ENCODE results near the gene RPL21.
"Not testable (repeated sequence)": the region's sequence is repeated elsewhere in the genome, so short reads cannot be mapped to it uniquely, and the experiment has no call there.

The RPL21 gene

GRCh38 chr13:27293873-27294515, 42.6 kb downstream of the RPL21 start:
- H3K4me3 ChIP-seq (ENCODE audit: low read depth, low read length) = no peak overlapping the region
- DNase-seq (ENCODE audit: low read depth) = no peak
- no peak for TF ChIP-seq MAX (IDR thresholded peaks at IDR 0.05; ENCODE audit: low read depth, low read length)

GRCh38 chr13:27295096-27295495, 43.7 kb downstream of the RPL21 start:
- H3K4me3 ChIP-seq (ENCODE audit: low read depth, low read length) = no peak overlapping the region
- TF ChIP-seq MAX (IDR thresholded peaks at IDR 0.05; ENCODE audit: low read depth, low read length) = no peak
- no peak for TF ChIP-seq MYC (IDR thresholded peaks at IDR 0.05; ENCODE audit: low read depth, low read length)
- no peak for TF ChIP-seq CTCF (IDR thresholded peaks at IDR 0.05; ENCODE audit: low read depth, low read length)
- TF ChIP-seq POLR2A (IDR thresholded peaks at IDR 0.05; ENCODE audit: extremely low read depth, insufficient read length) = no peak

GRCh38 chr13:27295660-27296059, 44.3 kb downstream of the RPL21 start:
- DNase-seq (ENCODE audit: low read depth) = no peak
- TF ChIP-seq MYC (IDR thresholded peaks at IDR 0.05; ENCODE audit: low read depth, low read length) (no peak), CTCF (IDR thresholded peaks at IDR 0.05; ENCODE audit: low read depth, low read length) (no peak), POLR2A (IDR thresholded peaks at IDR 0.05; ENCODE audit: extremely low read depth, insufficient read length) (no peak), MAX (IDR thresholded peaks at IDR 0.05; ENCODE audit: low read depth, low read length) (no peak)
- no peak overlapping the region for H3K4me3 ChIP-seq (ENCODE audit: low read depth, low read length)

More at GRCh38 chr13:27295096-27295495, 43.7 kb downstream of the RPL21 start:
- no peak for DNase-seq (ENCODE audit: low read depth)

- DNase-seq (ENCODE audit: low read depth) = no peak
- TF ChIP-seq POLR2A (IDR thresholded peaks at IDR 0.05; ENCODE audit: extremely low read depth, insufficient read length) (no peak), CTCF (IDR thresholded peaks at IDR 0.05; ENCODE audit: low read depth, low read length) (no peak), MAX (IDR thresholded peaks at IDR 0.05; ENCODE audit: low read depth, low read length) (no peak), MYC (IDR thresholded peaks at IDR 0.05; ENCODE audit: low read depth, low read length) (no peak)
- H3K4me3 ChIP-seq (ENCODE audit: low read depth, low read length) = no peak overlapping the region
These were observed 45.1 kb downstream of the RPL21 start for GRCh38 chr13:27296496-27296895.

- no peak for DNase-seq (ENCODE audit: low read depth)
- no peak overlapping the region for H3K4me3 ChIP-seq (ENCODE audit: low read depth, low read length)
- TF ChIP-seq CTCF (IDR thresholded peaks at IDR 0.05; ENCODE audit: low read depth, low read length) = no peak
- no peak for TF ChIP-seq MAX (IDR thresholded peaks at IDR 0.05; ENCODE audit: low read depth, low read length)
- no peak for TF ChIP-seq MYC (IDR thresholded peaks at IDR 0.05; ENCODE audit: low read depth, low read length)
- TF ChIP-seq POLR2A (IDR thresholded peaks at IDR 0.05; ENCODE audit: extremely low read depth, insufficient read length) = no peak
These were observed 47.5 kb downstream of the RPL21 start for GRCh38 chr13:27298849-27299248.

- not testable (repeated sequence) for H3K4me3 ChIP-seq (ENCODE audit: low read depth, low read length); DNase-seq (ENCODE audit: low read depth)
These were observed 49.0 kb downstream of the RPL21 start for GRCh38 chr13:27300406-27300805.

Measured in NB4 (cell line).